ENCODE measurements around the gene RRP8.

GRCh38 chr11:6634534-6634933 lies 31.1 kb upstream of the RRP8 start:
- TF ChIP-seq CTCF (IDR thresholded peaks at IDR 0.05; ENCODE audit: poor library complexity): no peak
- TF ChIP-seq EZH2phosphoT487 (IDR thresholded peaks at IDR 0.05; ENCODE audit: low read depth, severe bottlenecking, unreplicated experiment): no peak
- TF ChIP-seq EZH2 (IDR thresholded peaks at IDR 0.05; ENCODE audit: borderline replicate concordance): no peak
